ENCODE results near the gene SCAF11. TPM values are rescaled to one million over a fixed set of nuclear protein-coding genes. Genes with fewer than 3 reads are reported as not detected.

The SCAF11 gene
- total RNA-seq, 1 donor, result 186 TPM

GRCh38 chr12:45895961-45896360 is 94.4 kb downstream of the SCAF11 start:
- no peak overlapping the region for H3K4me3 ChIP-seq (ENCODE audit: low read depth, low read length)
- no peak for DNase-seq (ENCODE audit: low read depth)
- TF ChIP-seq CTCF (IDR thresholded peaks at IDR 0.05; ENCODE audit: insufficient read depth, low read depth, low read length), result no peak

DNA sequence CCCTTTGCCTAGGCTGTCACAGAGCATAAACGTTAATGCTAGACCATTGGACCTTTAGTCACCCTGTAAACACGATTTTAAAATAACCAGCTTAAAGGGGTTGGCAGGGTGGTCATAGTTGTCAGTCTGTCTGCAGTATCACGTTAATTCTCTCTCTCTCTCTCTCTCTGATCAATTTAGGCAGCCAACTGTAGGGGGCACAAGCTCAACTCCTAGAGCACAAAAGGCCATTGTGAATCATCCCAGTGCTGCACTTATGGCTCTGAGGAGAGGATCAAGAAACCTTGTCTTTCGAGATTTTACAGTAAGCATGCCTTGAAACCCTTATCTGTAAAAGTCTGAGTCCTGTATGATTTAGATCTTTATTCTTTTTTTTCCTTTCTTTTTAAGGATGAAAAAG is 97.1 kb downstream of the SCAF11 start:
- no peak for DNase-seq (ENCODE audit: low read depth)
- peak; percentile 36 for TF ChIP-seq CTCF (IDR thresholded peaks at IDR 0.05; ENCODE audit: insufficient read depth, low read depth, low read length)
- no peak overlapping the region for H3K4me3 ChIP-seq (ENCODE audit: low read depth, low read length)

- H3K4me3 ChIP-seq (ENCODE audit: low read depth, low read length), result no peak overlapping the region
- DNase-seq (ENCODE audit: low read depth), result no peak
- TF ChIP-seq CTCF (IDR thresholded peaks at IDR 0.05; ENCODE audit: insufficient read depth, low read depth, low read length), result no peak
These were observed 100.1 kb downstream of the SCAF11 start for GRCh38 chr12:45890276-45890675.

DNA sequence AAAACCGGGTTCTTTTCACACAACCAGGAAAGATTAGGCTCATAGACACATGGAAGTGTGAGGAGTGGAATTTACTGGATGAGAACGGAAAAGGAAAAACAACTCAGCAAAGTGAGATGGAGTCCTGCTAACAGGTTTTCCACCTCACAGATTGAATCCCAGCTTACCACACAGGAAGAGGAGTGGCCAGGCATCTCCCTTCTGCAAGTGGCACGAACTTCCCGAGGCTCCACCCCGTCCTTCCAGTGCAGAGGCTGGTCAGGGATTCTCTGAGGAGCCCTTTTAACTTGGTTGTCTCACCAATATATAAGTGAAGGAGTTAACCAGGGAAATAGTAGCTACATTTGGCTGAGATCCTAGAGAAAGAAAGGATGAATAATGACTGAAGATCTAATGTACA is 102.8 kb downstream of the SCAF11 start:
- H3K4me3 ChIP-seq (ENCODE audit: low read depth, low read length), result no peak overlapping the region
- no peak for TF ChIP-seq CTCF (IDR thresholded peaks at IDR 0.05; ENCODE audit: insufficient read depth, low read depth, low read length)
- DNase-seq (ENCODE audit: low read depth), result no peak

GRCh38 chr12:45886685-45887084 is 103.7 kb downstream of the SCAF11 start:
- no peak for DNase-seq (ENCODE audit: low read depth)
- TF ChIP-seq CTCF (IDR thresholded peaks at IDR 0.05; ENCODE audit: insufficient read depth, low read depth, low read length), result no peak
- H3K4me3 ChIP-seq (ENCODE audit: low read depth, low read length), result no peak overlapping the region

GRCh38 chr12:45883187-45883586 is 107.2 kb downstream of the SCAF11 start:
- no peak for DNase-seq (ENCODE audit: low read depth)
- TF ChIP-seq CTCF (IDR thresholded peaks at IDR 0.05; ENCODE audit: insufficient read depth, low read depth, low read length), result no peak
- no peak overlapping the region for H3K4me3 ChIP-seq (ENCODE audit: low read depth, low read length)

- DNase-seq (ENCODE audit: low read depth), result peak; percentile 8
- no peak overlapping the region for H3K4me3 ChIP-seq (ENCODE audit: low read depth, low read length)
- no peak for TF ChIP-seq CTCF (IDR thresholded peaks at IDR 0.05; ENCODE audit: insufficient read depth, low read depth, low read length)
These were observed 109.8 kb downstream of the SCAF11 start for GRCh38 chr12:45880533-45880932.

Measured in fibroblast of villous mesenchyme (primary cell).